ENCODE measurements around the gene ACBD6.

GRCh38 chr1:180489313-180489712 is 13.1 kb downstream of the ACBD6 start:
- TF ChIP-seq EZH2 (IDR thresholded peaks at IDR 0.05; ENCODE audit: borderline replicate concordance, low read depth, low read length, poor library complexity, severe bottlenecking) (no peak), CTCF (conservative IDR thresholded peaks at IDR 0.05; ENCODE audit: low read depth, low read length) (no peak)
